Tracheal epithelial cell (primary cell): Measurements from ENCODE around the gene RBBP8NL. TPM values are rescaled to one million over a fixed set of nuclear protein-coding genes. Genes with fewer than 3 reads are reported as not detected.

ENCODE experiments used
- total RNA-seq: library from RNA; depleted of rRNA; stranded (reverse); fragments of >200 nt; gene quantifications from 2 replicates; pipeline ENCODE4 v1.2.1, GENCODE V29; 2014

The RBBP8NL gene
- total RNA-seq: 0.24 and 0.64 TPM in 2 replicates

GRCh38 chr20:62427172-62428001, at the start of gene RBBP8NL:
TSS of gene RBBP8NL (minus strand) at chr20:62427539. CDS start at chr20:62419647, 7,892 bp downstream.

GRCh38 chr20:62475772-62476055, 48.4 kb upstream of the RBBP8NL start, which contains the start of gene GATA5:
TSS of gene GATA5 (minus strand) at chr20:62475995. CDS start at chr20:62475521, 474 bp downstream.

GRCh38 chr20:62407221-62407992, 19.9 kb downstream of the RBBP8NL start, which contains the start of gene CABLES2:
TSS of gene CABLES2 (minus strand) at chr20:62407285. CDS start at chr20:62407276, 9 bp downstream.

GRCh38 chr20:62386383-62387218, 40.7 kb downstream of the RBBP8NL start, which contains the start of gene RPS21:
TSS of gene RPS21 (plus strand) at chr20:62387103. CDS start at chr20:62387339, 236 bp downstream.

GRCh38 chr20:62367136-62367632, 60.2 kb downstream of the RBBP8NL start, which contains the start of gene LAMA5:
TSS of gene LAMA5 (minus strand) at chr20:62367312. CDS start at chr20:62367245, 67 bp downstream.

Other genes starting within 250 kb of the RBBP8NL start
- gene MTG2, start 244.5 kb downstream of the RBBP8NL start, total RNA-seq: 16.8 and 23.4 TPM in 2 replicates
- not detected in 2 replicates for gene HRH3, start 207.3 kb downstream of the RBBP8NL start, total RNA-seq
- gene OSBPL2, start 189.0 kb downstream of the RBBP8NL start, total RNA-seq: 45.6 and 48.4 TPM in 2 replicates
- gene ADRM1, start 124.5 kb downstream of the RBBP8NL start, total RNA-seq: 152 and 180 TPM in 2 replicates
- gene LAMA5, start 60.2 kb downstream of the RBBP8NL start, total RNA-seq: 85.3 and 124 TPM in 2 replicates
- gene RPS21, start 40.4 kb downstream of the RBBP8NL start, total RNA-seq: 756 and 909 TPM in 2 replicates
- gene CABLES2, start 20.3 kb downstream of the RBBP8NL start, total RNA-seq: 0.24 and 0.85 TPM in 2 replicates
- gene GATA5, start 48.5 kb upstream of the RBBP8NL start, total RNA-seq: not detected in 2 replicates
- gene SLCO4A1, start 215.0 kb upstream of the RBBP8NL start, total RNA-seq: 1.1 and 8.0 TPM in 2 replicates